HG02571 (cell line): ENCODE results near the gene ELK3.

Experiments used
- ATAC-seq: cut with Tn5 transposase; IDR thresholded peaks from one replicate; pipeline ENCODE4 v1.9.1; 2021; ENCODE audit warnings: mild to moderate bottlenecking, moderate library complexity; ENCODE audit not compliant: unreplicated experiment

Gene ELK3

DNA sequence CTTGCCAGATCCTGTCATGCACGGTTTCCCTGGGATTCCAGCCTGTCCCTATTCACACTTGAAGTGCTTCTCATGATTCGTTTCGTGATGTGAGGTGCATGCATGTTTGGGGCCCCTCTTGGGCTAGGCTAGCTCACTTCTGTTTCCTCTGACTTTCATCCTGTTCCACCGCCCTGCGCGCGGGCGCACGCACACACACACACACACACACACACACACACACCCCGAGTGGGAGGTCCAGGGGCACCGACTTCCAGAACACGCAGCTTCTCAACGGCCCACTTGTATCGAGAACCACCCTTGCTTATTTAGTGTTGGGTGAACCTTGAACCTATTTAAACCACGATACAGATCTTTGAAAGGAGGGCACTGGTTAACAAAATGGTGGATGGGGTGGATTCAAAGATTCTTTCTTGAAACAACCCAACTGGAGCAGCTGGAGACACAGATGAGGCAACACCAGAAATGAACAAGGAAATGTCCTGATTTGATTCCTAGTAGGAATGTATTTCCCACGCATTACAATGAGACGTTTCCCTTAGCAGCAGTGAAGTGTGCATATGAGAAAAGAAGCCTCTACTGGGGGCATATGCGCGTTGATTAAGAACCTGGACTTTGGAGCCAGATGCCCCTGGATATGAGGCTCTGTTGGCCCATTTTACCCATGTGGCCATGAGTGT, 16.3 kb downstream of the ELK3 start:
- ATAC-seq = no peak

DNA sequence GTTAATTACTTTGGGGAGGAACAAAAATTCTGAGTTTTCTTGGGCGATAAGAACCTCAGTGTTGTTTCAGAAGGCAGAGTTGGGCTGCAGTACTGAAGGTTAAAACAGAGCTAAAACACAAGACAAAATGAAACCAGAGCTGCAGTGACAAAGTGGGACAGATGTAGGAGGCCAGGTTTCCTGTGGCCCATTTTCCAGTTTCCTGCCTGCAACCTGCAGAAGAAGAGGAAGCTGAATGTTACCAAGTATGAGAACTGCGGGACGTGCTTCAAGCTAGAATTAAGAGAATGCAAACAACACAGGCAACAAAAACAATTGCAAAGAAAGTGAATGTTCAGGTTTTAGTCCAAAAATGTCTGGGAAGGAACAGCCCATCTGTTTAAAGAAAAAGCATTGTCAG, 17.8 kb downstream of the ELK3 start:
- ATAC-seq = no peak

DNA sequence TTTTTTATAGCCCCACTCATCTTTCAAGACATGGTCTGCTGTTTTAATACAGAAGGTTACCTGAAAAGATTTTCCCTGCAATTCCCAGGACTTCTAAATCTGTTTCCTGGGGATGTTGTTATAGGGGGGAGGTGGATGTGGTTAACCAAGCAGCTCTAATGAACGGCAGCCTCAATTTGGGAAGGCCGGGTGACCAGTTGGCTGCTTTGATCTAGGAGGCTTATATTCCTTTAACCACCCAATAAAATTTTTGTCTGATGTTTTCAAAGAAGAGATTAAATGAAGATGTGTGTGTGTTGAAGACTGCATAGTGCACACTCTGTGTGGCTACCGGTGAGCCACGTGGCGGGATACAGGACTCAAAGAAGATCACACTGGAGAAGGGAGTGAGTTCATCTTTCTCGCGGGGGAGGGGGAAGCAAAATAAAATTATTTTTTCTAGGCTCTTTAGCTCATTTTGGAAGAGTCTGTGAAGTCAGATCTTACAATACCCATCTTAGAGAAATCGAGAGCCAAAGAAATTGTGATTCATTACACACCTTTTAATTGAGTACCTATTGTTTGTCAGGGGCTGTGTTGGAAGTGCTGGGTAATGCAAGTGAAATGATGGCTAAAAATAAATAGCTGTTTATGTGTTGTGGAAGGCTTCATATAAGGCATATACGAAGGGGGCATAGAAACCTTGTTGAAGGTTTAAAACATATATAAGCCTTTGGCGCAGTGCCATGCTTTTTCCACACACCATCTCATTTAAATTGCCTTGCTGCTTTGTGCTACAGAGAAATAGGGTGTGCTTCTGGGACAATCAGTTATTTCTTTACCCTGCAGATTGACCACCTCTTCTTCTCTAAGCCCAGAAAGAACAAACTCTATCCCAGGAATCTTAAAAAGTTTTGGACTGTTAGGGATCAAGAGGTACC, 18.5 kb downstream of the ELK3 start:
- no peak for ATAC-seq

DNA sequence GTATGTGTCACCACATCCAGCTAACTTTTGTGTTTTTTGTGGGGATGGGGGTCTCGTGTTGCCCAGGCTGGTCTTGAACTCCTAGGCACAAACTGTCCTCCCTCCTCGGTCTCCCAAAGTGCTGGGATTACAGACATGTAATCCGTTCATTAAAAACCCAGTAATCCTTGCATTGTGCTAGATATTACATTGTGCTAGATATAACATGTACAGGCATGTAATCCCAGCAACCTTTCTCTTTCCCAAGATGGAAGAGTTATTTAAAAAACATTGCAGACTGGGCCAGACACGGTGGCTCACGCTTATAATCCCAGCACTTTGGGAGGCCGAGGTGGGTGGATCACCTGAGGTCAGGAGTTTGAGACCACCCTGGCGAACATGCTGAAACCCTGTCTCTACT, 19.7 kb downstream of the ELK3 start:
- no peak for ATAC-seq

DNA sequence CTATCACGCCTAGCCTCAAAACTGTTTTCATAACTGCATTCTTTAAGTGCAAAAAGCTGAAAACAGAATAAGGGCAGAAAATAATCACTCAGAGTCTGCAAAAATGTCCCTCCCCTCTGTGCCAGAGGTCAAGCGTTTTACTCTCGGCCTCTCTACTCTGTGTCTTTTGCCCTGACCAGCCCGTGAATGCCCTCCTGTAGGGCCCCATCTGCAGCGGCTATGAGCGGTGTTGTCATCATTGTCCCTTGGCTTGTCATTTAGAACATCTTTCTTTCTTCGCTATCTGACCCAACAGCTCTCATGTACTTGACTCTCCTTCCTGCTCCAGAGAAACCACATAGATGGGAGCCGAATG, 21.7 kb downstream of the ELK3 start:
- ATAC-seq = no peak

DNA sequence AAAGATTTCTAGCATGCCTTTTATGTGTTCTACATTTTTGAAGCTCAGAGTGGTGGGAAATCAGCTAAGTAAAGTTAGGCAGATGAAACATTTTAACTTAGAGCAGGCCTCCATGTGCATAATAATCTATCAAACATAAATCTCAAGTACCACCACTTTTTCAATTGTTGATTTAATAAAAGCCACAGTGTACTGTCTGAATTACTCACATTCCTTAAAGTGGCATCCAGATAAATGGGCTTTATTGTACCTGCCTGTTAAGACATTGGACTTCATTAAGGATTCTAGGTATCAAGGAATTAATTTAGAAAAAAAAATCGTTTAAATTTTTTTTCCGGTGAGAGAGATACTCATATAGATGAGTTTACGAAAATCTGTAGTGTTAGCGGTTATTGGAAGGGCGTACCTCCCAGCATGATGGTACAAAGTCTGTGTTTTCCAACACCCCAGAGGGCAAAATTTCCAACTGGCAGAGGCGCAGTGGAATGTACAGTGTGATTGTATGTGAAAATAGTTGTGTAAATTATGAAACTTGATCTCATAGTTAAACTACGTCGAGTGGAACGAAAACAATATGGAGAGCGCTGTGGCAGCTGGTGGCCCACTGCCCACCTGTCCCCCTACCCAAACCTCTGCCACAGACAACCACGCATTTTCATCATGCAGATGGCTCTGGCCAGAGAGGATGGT, 25.0 kb downstream of the ELK3 start:
- no peak for ATAC-seq

DNA sequence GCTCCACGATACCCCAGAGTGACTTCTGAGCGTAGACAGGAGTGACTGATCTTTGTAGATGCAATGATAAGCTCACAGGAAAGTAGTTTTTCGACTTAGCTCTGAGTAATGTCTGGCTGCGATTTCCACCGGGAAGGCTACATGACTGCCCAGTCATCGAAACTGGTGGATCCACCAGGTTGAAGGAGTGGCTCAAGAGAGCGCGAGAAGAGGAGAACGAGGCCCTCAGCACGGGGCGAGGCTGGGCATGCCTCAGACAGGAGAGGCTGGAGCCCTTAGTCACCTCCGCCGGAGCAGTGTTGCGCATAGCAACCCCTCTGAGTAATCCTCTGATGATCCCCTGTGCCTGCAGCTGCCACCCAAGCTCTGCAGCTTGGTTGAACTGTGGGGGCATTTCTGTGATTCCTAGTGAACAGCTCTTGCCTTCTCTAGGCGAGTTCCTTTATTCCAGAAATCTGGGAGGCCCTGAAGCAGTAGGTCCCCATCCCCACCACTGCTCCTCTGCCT, 25.6 kb downstream of the ELK3 start:
- ATAC-seq = no peak

DNA sequence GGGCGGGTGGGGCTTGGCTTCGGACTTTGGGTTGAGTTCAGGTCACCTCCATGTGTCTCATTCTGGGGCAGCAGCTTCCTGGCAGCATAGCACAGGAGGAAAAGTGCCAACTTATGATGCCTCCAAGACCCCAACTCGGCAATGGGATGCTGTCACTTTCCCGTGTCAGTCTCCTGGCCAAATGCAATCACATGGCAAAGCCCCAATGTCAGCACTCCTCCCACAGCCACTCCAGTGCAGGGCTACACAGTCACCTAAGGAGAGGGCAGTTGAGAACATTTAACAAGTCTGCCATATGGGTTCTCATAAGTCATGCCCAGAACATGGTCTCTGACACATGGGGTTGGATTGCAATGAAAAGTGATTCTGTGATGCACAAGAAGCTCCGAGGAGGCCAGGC, 26.7 kb downstream of the ELK3 start:
- no peak for ATAC-seq

DNA sequence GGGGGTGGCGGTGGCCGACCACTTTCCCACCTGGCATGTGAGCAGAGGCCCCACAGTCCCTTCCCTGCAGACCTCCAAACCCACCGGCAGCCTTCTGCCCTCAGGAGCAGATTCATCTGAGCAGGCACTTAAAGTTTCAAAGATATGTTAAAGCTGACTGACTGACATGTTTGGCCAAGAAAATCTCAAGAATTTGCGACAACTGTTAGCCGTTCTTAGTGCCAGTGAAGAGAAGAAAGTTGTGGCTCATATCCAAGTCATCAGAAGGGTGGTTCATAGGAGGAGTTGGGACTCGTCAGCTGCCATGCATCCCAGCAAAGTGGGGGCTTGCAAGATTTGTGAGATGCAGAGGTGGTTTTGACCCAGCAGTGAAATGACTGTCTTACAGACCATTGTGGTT, 27.2 kb downstream of the ELK3 start:
- ATAC-seq = no peak

DNA sequence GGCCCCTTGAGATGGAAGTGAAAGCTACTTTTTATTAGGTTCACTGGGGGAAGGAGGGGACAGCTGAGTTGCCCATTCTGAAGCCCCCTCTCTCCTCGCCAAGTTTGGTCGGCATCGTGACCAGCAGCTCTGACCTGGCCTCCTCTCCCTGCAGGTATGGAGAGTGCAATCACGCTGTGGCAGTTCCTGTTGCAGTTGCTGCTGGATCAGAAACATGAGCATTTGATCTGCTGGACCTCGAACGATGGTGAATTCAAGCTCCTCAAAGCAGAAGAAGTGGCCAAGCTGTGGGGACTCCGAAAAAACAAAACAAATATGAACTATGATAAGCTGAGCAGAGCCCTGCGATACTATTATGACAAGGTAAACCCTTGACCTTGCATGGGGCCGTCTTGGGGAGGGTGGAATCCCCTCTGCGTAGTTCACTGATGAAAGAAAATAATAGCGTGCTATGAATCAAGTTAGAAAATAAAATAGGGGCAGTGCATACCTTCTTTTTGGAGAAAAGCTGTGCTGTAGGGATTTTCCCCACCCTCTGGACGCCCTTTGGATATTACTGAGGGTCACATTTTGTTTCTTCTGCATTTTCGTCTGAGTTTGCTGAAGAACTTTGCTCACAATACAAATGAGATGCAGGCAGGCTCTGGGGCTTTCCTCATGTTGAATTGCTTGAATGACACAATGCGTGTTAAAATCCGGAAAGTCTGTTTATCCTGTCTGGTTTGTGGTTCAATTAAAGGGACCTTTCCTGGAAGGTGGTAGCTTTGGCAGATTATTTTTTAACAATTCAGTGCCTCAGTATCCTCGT, 29.4 kb downstream of the ELK3 start:
- ATAC-seq = no peak

DNA sequence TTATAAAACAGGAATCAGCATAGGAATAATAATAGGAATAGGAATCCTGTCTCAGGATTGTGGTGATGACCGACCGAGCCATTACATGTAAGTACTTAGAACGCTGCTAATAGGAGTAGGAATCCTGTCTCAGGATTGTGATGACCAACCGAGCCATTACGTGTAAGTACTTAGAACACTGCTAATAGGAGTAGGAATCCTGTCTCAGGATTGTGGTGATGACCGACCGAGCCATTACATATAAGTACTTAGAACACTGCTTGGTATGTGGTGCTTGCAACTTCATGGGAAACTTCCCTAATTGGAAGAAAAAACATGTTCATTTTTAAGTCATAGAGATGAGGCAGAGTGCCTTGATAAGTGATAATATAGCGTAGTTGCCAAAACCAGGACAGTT, 30.0 kb downstream of the ELK3 start:
- ATAC-seq = no peak

DNA sequence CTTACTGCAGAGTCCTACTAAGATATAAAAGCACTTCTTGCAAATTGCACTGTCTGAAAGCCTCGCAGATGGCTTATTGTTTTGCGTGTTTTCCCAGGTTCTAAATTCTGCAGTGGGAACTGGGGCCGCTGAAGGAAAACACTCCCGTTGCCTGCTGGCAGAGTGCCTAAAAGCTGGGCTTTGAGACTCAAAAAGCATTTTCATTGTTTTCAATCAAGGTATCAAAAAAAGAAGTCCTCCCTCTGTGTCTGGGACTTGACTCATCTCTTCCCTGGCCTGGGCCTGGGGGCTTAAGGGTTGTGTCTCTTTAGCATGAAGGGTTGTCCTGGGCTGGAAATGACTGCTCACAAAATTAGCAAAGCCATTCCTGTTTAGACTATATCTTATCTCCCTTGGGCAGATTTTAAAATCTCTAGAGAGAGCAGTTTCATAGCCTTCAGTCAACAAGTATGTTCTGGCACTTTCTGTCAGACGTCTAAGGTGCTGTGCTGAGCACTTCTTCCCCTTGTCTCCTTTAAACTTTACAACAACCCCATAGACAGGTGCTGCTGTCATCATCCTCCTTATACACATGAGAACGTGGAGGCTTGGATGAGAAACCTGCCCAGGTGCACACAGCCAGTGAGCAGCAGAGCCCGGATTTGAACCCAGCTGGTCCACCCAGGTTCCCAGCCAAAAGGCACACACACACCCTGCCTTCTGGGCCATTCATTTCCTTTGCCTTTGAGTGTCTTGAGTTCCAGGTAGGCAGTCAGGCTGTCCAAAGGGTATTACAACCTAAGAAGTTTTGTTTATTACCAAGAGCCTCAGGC, 31.1 kb downstream of the ELK3 start:
- no peak for ATAC-seq

DNA sequence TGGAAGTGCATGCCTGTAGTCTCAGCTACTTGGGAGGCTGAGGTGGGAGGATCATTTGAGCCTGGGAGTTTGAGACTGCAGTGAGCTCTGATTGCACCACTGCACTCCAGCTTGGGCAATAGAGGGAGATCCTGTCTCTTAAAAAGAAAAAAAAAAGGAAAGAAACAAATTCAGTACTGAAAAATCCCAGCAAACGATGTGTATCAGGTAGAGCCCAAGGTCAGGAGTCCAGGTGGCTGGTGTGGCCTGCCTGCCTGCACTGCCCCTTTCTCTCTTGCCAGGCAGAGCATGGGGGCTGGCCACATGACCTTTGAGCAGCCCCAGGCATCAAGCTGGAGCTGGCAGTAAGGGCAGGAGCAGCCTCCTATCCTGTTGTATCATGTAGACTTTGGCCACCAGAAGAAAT, 31.8 kb downstream of the ELK3 start:
- no peak for ATAC-seq

DNA sequence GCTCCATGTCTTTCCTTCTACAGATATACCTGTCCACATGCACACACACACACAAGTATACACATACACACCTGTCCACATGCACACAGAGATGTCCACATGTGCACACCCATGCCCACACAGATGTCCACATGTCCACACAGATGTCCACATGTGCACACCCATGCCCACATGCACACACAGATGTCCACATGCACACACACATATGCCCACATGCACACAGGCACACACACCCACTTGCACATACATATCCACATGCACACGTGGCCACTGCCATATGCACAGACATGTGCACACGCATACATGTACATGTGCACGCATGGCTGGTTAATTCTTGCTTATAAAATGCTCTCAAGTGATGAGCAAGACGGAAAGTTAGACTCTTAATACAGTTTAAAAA, 32.2 kb downstream of the ELK3 start:
- ATAC-seq = no peak

DNA sequence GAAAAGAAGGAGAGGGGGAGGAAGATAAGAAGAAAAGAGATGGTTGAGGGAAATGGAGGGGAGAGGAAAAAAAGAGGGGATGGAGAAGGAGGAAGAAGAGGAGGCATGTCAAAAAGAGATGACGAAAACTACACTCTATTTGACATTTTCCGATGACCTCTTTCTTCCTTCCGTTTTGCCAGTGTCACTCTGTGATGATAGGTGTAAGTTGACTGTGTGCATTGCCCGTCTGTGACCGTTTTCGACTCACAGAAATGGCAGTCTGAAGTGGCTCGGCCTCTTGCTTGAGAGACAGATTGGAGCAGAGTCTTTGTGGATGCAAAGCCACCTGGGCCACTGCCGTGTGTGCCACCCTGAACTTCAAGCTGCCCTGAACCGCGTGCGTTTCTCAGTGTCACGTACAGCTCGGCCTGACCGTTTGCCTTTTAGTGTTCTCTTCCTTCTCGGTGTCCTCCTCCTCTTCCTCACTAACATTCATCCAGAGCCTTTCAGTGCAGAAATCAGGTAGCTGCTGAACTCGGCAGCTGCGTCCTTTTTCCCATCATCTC, 32.7 kb downstream of the ELK3 start:
- ATAC-seq = no peak

DNA sequence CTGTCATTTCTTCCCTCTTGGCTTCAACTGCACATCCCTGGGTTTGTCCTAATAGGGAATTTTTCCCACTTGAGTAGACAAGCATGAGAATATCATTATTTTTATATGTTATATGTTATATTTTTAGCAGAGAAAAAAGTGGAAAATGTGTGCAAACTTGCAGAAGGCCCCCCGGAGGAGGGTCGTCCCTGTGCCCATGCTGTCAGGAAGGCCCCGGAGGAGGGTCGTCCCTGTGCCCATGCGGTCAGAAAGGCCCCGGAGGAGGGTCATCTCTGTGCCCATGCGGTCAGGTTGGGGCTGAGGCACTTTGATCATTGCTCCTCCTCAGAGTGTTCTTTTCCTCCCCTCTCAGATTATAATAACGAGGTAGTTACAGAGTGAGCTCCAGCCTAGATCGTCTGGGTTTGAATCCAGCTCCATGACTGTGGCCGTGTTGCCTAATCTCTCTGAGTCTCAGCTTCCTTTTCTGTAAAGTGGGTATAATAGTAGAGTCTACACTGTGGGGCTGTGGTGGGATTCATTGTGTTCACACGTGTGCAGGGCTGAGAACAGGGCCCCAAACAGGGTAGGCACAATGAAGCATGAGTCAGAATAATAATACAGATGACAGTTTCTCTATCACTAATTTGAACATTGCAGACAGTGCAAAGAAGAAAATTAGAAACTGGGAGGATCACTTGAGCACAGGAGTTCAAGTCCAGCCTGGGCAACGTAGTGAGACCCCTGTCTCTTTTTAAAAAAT, 33.4 kb downstream of the ELK3 start:
- no peak for ATAC-seq

DNA sequence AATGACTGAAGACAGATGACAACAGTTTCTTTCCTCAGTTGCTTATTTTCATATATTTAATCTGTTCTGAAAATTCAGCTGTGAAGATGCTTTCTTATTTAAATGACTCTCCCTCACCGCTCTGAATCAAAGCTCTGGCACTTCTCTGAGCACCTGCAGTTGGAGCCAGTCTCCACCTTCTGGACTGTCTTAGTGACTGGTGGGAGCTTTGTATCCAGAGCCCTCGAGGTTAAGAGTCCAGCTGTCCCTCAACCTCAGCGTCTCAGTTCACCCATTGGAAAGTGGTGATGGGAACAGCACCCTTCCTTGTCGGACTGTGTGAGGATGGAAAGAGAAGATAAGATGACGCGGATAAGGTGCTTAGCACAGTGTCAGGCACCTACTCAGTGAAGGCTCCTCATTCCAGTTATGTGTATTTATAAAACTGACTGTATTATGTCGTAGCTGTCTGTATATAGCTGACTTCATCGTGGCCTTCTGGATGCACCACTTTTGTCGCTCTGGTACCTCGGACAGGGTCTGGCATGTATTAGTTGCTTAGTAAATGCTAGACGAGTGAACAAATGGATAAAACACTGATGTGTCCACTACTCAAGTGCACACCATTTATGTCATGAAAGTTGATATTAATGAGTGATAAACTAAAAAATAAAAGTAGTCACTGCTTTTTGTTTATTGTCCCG, 34.5 kb downstream of the ELK3 start:
- ATAC-seq = no peak

DNA sequence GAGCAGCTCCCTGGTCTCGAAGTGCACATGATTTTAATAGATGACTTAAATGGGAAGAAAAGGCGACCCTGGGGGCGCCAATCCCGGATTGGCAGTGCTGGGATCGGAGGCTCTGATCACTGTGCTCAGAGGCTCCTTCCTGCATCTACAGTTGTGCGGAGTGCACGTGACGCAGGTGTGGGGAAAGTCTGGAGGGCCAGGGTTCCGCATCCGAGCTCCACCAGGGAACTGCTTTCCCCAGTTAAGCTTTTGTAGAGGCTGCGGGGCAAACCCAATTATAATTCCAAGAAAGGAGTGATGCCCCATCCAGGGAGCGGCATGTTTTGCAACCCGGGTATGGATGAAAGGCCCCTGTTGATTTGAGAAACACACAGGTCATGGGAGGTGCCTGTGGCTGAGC, 36.5 kb downstream of the ELK3 start:
- ATAC-seq = no peak

DNA sequence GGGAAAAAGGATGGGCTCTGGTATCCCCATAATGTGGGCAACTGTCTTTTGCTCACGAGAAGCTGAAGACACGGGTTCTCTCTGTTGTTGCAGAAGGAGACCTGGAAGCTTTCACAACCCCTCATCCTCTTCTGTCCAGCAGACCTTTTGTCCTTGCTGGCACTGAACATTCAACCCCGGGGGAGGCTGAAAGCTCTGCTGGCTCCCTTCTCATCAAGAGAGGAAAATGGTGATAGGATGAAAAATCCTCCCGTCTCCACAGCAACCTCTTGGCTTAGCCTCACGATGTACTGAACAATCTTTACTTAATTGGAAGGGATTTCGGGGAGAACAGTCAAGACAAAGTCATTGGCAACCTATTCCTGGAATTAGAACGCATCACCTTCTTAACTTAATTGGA, 39.0 kb downstream of the ELK3 start:
- ATAC-seq = no peak
